Epidermal melanocyte (primary cell): ENCODE data around the gene ISM1.

Experiments
- DNase-seq: peaks from one replicate; pipeline ENCODE4 v3.0.0; 2011; ENCODE audit warnings: low spot score; ENCODE audit not compliant: insufficient read length

ISM1 gene

DNA sequence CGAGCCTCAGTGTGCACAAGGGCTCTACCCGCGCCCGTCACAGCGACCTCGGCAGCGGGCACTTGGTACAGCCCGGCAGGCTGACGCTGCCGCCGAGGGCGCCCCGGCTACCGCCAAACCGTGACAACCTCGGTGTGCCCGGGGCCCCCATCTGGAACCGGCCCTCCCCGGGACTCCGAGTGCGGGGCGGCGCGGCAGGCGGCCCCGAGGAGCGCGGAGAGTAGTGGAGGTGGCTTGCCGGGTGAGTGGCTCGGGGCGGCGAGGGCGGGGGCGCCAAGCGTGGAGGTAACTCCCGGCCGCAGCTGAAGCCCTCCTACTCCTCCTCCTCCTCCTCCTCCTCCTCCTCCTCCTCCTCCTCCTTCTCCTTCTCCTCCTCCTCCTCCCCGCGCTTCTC is at the start of gene ISM1:
Gene ISM1, plus strand, starts transcription at position 371 of the 394 bp plus-strand sequence. CDS start 503 bp downstream, outside the sequence.
- DNase-seq = no peak

GRCh38 chr20:13173201-13173600 is 47.9 kb upstream of the ISM1 start:
- no peak for DNase-seq

DNA sequence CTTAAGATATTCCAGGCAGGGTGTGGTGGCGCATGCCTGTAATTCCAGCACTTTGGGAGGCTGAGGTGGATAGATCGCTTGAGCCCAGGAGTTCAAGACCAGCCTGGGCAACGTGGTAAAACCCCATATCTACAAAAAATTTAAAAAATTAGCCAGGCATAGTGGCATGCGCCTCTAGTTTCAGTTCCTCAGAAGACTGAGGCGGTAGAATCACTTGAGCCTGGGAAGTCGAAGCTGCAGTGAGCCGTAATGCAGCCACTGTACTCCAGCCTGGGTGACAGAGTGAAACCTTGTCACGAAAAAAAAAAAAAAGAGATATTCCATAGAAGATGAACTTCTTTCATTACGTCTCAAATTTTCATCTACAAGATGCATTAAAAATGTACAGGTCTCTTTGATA is 46.7 kb upstream of the ISM1 start:
- no peak for DNase-seq

DNA sequence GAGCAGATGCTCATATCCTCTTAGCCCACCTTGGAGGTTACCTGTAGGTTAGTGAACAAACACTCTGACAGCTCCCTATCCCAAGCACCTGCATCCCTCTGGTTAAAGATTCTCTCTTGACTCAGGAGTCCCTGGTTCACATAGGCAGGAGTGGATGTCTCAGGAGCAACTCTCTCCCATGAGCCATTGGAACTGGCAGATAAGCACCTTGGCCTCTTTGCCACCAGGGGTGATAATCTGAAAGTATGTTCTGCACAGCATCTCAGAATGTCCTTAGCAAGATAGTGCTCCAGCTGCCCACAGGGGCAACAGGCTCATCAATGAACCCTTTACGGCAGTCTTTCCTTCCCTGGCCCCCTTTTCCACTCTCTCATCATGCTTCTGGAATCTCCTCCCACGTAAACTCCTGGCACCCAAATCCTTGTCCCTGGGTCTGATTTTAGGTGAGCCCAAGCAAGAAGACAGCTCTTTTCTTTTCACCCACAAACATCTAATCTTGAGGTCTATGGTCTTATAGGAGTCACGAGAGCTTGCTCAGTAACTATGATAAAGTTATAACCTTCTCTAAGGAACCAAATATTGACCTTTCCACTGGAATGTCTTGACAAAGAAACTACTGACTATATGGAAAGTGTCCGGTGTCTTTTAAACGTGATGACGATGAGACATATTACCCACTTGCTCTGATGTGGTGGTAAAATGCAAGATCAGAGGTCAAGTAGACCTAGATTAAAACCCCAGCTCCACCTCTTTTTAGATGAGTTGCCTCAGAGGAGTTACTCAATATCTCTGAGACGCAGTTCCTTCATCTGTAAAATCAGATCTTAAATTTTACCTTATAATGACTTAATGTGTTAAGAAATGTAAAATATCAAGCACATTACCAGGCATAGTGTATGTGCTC is 39.8 kb upstream of the ISM1 start:
- no peak for DNase-seq

DNA sequence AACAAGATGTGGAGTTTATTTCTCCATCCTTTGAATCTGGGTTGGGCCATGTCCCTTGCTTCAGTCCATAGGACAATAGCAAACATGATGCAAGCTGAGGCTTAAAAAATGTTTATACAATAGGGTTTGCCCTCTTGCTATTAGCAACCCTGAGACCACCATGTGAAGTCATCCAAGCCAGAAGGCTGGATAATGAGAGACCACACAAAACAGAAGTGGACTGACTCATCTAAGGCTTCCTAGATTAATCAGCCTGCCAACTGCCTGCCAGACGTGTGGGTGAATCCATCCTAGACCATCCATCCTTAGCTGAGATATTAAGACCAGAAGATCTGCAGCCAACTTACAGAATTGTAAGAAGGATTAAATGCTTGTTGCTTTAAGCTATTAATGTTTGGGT is 38.1 kb upstream of the ISM1 start:
- DNase-seq = no peak

DNA sequence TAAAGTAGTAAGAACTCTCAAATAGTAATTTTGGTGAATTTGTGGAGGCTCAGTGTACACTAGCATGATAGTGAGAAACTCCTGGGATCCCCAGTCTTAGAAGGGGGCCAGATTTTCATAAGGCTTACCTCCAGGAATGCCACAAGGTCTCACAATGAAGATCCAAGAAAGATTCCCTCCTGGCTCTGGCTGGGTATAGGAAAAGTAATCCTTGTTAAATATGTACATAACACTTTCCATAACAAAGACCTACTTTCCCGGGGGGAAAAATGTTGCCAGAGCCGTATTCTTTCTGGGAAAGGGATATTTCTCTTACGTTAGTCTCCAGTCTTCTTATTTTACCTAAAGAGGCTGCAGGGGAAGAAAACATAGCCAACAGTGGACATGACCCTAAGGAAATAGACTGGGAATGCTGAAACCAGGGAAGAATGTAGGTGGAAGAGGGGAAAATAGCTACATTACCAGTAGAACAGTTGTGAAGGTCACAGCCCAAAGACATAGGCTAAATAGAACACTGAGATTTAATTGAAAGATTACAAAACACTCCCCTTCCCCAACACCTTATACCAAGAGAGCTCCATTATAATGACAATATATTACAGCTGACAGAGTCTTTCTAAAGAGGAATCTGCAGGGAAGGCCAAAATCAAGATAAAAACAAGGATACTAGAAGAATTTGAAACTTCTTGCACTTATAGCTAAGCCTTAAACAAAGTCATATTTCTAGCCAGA is 34.9 kb upstream of the ISM1 start:
- DNase-seq = no peak

DNA sequence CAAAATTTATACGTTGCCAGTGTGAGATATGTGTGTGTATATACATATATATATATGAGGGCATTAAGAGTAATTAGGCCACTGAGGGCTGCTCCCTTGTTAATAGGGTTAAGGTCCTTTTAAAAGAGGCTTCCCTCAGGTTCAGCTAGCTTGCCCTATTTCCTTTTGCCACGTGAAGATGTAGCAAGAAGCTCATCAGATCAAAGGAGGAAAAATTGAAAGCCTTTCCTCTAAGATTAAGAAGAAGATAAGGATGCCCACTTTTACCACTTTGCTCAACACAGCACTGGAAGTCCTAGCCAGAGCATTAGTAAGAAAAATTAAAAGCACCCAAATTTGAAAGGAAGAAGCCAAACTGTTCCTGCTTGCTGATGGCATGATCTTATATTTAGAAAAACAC is 33.2 kb upstream of the ISM1 start:
- no peak for DNase-seq

GRCh38 chr20:13199279-13199678 is 21.8 kb upstream of the ISM1 start:
- DNase-seq = no peak

- DNase-seq = no peak
These were observed 20.1 kb upstream of the ISM1 start for GRCh38 chr20:13200767-13201500.

GRCh38 chr20:13202565-13202964 is 18.5 kb upstream of the ISM1 start:
- no peak for DNase-seq

GRCh38 chr20:13205425-13205824 is 15.6 kb upstream of the ISM1 start:
- no peak for DNase-seq

DNA sequence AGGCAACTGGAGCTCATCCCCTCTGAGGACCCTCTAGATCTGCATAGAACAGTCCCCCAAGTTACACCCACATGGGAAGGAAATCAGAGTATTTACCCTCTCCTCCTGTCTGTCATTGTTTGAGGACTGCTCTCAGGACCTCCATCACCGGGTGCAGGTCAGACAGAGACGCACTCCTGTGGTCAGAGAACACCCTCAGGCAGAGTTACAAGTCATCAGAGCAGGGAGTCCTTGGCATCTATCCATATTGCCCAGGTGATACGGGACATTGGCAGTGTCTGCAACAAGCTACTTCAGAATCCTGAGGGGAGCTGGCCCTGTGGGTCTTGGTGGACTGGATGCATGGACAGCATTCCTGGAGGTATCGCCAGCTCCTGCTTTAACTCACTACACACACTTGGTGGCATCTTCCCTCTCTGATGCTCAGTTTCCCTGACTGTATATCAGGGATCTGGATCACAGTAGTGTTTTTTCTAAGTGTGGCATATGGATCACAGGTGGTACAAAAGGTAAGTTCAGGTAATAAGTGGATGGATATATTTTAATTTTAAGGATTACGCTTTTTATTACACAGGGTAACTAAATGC is 15.1 kb upstream of the ISM1 start:
- no peak for DNase-seq

- DNase-seq = no peak
These were observed 14.1 kb upstream of the ISM1 start for GRCh38 chr20:13207016-13207415.

GRCh38 chr20:13211956-13212618 is 9.0 kb upstream of the ISM1 start:
- no peak for DNase-seq

GRCh38 chr20:13212750-13213149 is 8.3 kb upstream of the ISM1 start:
- peak; percentile 22 for DNase-seq

DNA sequence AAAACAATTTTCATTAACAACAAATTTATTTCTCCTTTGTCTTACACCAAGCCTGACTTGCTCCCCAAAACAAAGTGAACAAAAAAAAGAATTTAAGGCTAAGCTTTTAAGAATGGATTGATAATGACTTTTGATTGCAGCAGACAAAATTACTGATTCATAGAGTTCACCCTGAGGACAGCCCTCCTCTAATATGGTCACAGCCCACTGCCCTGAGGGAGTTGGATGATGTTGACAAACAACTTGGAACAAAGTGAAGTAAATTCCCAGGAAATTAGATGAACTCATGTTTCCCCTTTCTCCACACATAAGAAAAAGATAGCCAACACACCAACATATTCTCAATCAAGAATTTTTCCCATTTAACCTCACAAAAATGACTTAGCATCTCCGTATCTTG is 7.7 kb upstream of the ISM1 start:
- DNase-seq = no peak

DNA sequence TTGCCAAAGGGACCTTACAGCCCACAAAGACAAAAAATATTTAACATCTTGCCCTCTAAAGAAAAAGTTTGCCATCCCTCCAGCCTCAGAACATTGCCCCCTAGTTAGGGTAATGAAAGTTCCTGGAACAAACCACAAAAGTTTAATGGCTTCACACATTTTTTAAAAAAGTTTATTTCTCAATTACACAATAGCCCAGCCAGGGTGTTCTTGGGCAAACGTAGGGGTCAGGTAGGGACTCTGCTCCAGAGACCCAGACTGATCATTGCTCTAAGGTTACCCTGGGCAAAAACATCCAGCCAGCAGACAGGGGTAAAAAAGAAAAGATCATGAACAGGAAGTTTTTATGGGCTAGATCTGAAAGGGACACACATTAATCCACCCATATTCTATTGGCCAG is 4.5 kb upstream of the ISM1 start:
- no peak for DNase-seq

DNA sequence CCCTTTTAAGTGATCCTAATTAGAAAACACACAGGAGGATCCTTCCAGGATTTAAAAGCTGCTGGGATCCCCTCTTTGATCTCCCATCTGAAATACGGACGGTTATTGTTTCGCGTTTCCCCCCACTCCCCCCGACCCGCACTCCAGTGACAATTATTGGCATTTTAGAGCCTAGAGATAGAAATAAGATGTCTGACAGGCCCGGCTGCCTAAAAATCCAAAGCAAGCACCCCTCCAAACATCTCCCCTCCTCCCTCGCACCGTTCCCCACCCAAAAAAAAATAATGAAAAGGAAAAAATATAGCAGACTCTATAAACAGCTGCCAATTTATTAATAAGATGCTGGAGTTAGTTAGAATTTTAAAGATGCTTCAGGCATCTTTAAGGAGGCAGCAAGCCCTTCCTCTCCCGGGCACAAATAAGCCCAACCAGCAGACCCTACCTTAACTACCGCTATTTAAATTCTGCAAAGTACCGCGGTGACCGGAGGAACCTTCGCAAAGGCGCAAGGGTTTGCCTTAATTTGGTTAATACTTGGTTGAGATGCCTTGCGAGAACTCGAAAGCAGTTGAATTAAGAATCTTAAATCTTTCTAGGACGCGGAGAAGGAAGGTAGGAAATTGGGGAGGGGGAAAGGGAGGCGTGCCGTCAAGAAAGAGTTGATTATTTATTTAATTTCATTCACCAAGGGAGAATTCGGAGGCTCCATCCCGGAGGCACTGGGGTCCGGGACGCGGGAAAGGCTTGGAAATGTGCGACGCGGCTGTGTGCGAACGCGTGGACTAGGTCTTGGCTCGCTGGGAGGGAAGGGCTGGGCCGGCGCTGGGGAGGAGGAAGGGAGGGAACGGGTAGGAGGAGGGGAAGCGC is 1.5 kb upstream of the ISM1 start:
- no peak for DNase-seq

DNA sequence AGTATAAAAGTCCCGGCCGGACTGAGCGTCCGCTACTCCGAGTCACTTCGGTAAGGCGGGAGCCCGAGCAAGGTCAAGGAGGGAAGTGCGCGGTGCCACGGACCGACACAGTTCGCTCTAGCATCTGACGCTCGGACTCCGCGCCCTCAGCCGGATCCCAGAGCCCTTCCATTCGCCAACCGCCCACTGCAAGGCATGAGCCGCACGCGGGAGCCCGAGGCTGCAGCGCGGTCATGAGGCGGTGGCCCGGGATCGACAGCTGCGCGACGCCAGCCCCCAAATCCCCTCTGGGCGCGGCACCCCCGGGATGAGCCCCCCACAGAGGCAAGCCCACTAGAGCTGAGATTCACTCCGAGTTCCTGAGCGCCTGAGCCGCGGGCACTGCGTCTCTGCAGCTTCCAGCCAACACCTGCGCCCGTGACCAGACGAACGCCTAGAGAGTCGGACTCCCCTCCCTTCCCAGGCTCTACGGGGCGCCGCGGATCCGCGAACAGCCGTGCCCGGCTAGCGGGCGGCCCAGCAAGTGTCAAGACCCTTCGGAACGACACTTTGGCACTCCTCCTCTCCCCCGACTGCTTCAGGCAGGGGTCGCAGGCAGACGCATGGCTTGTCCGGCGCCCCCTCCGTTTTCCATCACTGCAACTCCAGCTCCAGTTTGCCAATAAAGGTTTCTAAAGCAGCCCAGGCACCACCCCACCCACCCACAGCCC is 725 bp upstream of the ISM1 start:
- peak; percentile 39 for DNase-seq

- no peak for DNase-seq
These were observed 219 bp downstream of the ISM1 start for GRCh38 chr20:13221313-13221672.
